Measurements from ENCODE around the gene STARD10.
"Not testable (repeated sequence)": the region's sequence is repeated elsewhere in the genome, so short reads cannot be mapped to it uniquely, and the experiment has no call there.

Gene STARD10

GRCh38 chr11:72807792-72808191 is 13.9 kb upstream of the STARD10 start:
- no peak for DNase-seq (ENCODE audit: low read depth)

GRCh38 chr11:72807021-72807693 is 13.3 kb upstream of the STARD10 start:
- no peak for DNase-seq (ENCODE audit: low read depth)

GRCh38 chr11:72806378-72806777 is 12.5 kb upstream of the STARD10 start:
- DNase-seq (ENCODE audit: low read depth), result not testable (repeated sequence)

- DNase-seq (ENCODE audit: low read depth), result no peak
Measured at GRCh38 chr11:72805216-72805615, 11.4 kb upstream of the STARD10 start.

DNA sequence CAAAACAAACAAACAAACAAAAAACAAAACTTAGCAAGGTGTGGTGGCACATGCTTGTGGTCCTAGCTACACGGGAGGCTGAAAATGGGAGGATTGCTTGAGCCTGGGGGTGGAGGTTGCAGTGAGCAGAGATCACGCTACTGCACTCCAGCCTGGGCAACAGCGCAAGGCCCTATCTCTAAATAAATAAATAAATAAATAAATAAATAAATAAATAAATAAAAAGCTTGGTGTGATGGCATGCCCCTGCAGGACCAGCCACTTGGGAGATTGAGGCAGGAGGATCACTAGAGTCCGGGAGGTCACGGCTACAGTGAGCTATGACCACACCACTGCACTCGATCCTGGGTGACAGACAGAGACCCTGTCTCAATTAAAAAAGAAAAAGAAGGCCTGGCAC is 9.0 kb upstream of the STARD10 start:
- no peak for DNase-seq (ENCODE audit: low read depth)

- no peak for DNase-seq (ENCODE audit: low read depth)
Measured at GRCh38 chr11:72799441-72799840, 5.6 kb upstream of the STARD10 start.

DNA sequence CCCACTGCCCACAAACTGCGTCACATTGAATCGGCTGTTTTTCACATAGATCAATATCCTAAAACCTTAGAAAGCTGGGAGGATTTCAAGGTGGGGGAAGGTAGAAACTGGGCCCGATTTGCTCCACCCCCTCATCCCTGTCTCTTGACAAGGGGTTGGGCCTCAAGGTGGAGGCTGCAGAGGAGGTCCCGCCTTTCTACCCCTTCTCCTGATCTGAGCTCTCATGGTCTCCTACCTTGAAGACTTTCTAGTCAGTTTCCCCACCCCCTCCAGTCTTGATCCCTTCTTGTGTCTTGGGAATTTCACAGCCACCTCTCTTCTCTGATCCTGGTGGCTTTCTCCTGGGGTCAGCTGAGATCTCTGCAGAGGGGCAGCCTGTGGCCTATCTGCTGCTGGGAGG is 4.5 kb upstream of the STARD10 start:
- no peak for DNase-seq (ENCODE audit: low read depth)

- no peak for DNase-seq (ENCODE audit: low read depth)
Measured at GRCh38 chr11:72793076-72793424, 797 bp downstream of the STARD10 start.

- no peak for DNase-seq (ENCODE audit: low read depth)
Measured at GRCh38 chr11:72792437-72793021, 1.3 kb downstream of the STARD10 start.

- not testable (repeated sequence) for DNase-seq (ENCODE audit: low read depth)
Measured at GRCh38 chr11:72791228-72791627, 2.6 kb downstream of the STARD10 start.

DNA sequence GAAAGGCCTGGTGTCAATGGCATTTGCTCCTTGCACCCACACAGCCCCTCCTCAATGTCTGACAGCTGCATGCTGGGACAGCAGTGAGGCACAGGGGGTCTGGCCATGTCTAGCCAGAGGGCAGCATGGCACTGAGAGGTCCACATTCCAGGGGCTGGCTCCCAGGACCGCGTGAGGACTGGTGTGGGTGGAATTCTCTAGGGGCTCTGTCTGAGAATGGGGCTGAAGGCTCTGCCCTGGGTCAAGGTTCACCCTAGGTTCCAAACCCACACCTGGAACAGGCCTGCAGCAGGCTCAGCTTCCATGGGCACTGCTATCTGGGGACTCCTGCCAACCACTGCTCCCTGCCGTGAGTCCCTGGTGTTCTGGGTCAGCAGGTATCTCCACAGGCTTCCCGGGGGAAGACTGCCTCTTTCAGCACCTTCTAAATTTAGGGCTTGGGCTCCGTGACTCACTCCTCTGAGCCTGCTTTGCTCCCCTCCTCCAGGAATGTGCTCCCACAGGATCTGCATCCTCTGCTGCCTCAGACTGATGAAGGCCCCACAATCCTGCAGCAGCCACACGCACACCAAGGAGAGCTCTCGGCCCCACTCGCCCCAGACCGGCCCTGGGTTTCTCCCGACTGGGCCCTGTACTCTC is 4.2 kb downstream of the STARD10 start:
- DNase-seq (ENCODE audit: low read depth), result peak; percentile 70

DNA sequence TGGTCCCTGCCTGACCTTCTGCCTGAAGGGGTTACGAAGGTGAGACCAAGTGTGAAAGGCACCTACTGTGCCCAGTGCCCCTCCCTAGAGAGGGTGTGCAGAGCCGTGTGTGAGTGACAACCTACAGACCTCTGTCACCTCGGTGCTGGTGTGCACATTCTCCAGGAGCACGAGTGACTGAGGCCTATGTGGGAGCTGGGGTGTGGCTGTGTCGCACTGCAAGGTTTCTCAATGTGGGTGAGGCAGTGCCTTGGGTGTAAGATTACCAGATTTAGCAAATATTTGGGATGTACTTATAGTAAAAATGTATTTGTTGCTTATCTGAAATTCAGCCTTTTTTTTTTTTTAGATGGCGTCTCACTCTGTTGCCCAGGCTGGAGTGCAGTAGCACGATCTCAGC is 5.6 kb downstream of the STARD10 start:
- no peak for DNase-seq (ENCODE audit: low read depth)

GRCh38 chr11:72787216-72788104 is 6.4 kb downstream of the STARD10 start:
- DNase-seq (ENCODE audit: low read depth), result no peak

DNA sequence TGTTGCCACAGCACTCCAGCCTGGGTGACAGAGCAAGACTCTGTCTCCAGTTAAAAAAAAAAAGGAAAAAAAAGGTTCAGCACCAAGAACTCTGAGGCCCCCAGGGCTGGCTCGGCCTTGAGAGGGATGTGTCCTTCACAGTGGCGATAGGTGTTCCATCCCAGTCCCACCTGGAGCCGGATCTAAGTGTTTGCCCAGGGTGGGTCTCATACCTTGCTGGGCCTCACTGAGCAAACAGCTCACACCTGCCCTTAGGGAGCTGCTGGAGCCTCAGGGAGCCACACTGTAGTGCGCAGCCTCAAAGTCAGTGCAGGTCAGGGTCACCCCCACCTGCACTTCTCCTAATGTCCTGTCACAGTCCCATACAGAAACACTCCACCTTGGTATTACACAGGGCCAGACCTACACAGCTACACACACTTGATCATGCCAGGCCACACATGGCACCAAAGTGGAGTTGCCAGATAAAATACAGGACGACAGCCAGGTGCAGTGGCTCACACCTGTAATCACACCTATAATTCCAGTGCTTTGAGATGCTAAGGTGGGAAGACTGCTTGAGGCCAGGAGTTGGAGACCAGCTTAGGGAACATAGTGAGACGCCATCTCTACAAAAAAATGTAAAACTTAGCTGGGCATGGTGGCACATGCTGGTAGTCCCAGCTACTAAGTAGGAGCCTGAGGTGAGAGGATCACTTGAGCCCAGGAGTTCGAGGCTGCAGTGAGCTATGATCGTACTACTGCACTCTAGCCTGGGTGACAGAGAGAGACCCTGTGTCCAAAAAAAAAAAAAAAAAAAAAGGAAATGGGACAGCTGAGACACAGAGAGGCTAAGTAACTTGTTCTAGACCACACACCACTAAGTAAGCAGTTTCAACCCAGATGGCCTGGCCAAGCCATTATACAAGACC is 7.3 kb downstream of the STARD10 start:
- DNase-seq (ENCODE audit: low read depth), result no peak

GRCh38 chr11:72784662-72785061 is 9.2 kb downstream of the STARD10 start:
- DNase-seq (ENCODE audit: low read depth), result no peak

- no peak for DNase-seq (ENCODE audit: low read depth)
Measured at GRCh38 chr11:72783144-72783905, 10.5 kb downstream of the STARD10 start.

DNA sequence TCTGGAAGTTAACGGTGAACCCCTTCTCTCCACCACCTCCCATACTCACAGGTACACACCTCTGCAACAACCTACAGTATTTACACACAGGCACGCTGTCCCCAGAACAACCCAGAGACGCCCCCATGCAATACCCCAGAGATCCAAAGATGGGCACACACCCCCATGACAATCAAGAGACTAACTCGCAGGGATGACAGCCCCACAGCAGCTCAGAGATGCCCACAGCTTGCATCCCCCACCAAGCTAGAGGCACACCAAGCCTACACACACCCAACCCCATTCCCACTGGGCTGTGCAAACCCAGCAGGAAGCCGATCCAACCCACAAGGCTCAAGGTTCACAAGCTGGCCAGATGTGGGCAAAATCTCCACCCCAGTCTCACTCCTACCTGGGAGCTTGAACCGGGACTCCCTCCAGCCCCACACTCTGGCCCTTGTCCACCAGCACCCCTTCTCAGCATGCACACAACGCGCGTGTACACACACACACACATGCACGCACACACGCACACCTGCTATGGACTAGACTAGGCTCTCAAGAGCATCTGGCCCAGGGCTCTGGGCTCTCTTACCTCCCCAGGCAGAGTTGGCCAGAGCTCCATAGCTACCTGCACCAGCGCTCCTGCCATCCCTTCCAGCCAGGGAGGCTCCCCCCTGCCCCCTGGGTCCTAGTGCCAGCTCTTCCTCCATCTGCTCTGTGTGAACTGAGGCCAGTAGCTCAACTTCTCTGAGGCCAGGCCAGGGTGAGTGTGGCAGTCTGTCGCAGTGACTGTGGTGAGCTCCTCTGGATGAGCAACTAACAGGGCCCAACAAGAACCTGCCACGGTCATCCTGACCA is 11.5 kb downstream of the STARD10 start:
- no peak for DNase-seq (ENCODE audit: low read depth)

DNA sequence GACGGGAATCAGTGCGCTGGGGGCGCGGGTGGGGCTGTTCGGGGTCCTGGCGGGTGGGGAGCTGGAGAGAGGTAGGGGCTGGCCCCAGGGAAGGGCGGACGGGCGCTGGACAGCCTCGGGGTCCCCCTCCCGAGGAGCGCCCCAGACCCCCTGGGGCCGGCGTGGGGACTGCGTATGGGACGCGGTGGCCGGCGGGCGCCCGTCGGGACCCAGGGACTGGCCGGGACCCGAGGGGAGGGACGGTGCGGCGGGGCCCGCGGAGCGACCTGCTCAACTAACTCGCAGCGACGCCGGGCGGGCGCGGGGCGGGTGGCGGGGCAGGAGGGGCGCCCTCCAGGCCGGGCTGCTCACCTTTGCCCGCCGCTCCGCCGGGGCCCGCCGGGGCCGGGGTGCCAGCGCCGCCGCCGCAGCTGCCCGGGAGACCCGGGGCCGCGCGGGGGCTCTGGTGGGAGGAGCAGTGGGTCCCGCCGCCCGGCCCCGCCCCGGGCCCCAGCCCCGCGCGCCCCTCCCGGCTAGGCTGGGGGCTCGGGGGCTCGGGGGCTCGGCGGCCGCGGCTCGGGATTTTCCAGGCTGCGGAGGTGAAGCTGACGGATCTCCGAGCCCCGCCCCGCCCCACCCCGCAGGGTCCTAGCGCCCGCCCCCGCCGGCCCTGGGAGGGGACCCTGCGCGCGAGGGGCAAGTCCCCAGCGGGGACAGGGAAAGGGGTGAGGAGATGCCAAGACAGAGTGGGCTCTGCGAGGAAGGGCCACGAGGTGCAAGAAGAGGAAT is 12.3 kb downstream of the STARD10 start:
- DNase-seq (ENCODE audit: low read depth), result no peak

- no peak for DNase-seq (ENCODE audit: low read depth)
Measured at GRCh38 chr11:72781063-72781312, 12.9 kb downstream of the STARD10 start.

Measured in GM04503 (cell line).